HFF-Myc (cell line): ENCODE measurements around the gene POU2F1.

Source experiments
- DNase-seq: peaks from one replicate; pipeline ENCODE4 v3.0.0-alpha.2; 2011; ENCODE audit warnings: low read depth; ENCODE audit errors: extremely low read depth
- H3K4me3 ChIP-seq: replicated peaks from 2 replicates; pipeline ENCODE4 v1.5.1; 2011; ENCODE audit warnings: low read depth, mild to moderate bottlenecking, control low read depth, low read length
- TF ChIP-seq, protein P1 (sequence below): IDR thresholded peaks from 2 replicates; pipeline ENCODE4 v1.5.1; 2012; ENCODE audit warnings: mild to moderate bottlenecking, low read depth, low read length, control low read depth; ENCODE audit errors: missing control alignments

The POU2F1 gene

DNA sequence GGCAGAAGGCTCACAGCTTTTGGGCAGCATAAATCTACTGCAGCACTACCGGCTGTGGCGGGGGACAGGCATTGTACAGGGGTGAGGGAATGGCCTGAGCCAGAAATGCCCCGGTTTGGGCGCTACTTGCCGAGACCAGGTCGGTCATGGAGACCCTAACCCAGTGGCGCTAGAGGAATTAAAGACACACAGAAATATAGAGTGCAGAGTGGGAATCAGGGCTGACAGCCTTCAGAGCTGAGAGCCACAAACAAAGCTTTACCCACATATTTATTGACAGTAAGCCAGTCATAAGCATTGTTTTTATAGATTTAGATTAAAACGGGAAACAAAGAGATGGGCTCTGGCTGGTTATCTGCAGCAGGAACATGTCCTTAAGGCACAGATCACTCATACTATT is 101.8 kb downstream of the POU2F1 start:
- DNase-seq, result no peak
- TF ChIP-seq, protein P1, sequence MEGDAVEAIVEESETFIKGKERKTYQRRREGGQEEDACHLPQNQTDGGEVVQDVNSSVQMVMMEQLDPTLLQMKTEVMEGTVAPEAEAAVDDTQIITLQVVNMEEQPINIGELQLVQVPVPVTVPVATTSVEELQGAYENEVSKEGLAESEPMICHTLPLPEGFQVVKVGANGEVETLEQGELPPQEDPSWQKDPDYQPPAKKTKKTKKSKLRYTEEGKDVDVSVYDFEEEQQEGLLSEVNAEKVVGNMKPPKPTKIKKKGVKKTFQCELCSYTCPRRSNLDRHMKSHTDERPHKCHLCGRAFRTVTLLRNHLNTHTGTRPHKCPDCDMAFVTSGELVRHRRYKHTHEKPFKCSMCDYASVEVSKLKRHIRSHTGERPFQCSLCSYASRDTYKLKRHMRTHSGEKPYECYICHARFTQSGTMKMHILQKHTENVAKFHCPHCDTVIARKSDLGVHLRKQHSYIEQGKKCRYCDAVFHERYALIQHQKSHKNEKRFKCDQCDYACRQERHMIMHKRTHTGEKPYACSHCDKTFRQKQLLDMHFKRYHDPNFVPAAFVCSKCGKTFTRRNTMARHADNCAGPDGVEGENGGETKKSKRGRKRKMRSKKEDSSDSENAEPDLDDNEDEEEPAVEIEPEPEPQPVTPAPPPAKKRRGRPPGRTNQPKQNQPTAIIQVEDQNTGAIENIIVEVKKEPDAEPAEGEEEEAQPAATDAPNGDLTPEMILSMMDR, result no peak
- H3K4me3 ChIP-seq, result no peak overlapping the region

DNA sequence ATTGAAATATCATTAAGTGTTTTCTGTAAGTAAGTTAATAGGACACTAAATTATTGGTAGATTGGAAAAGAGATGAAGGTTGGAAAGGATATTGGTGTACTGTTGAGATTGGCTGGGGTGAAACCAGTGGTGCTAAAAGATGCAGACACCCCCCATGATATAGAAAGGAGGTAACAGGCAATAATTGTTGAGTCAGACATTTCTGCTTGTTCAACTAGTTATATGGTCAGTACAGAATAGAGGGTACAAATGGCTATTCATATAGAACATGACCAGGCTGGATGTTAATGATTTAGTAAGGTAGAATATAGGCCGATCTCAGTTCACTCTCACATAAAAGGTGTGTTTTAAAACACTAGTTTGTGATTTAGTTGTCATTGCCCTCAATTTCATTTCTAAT is 104.5 kb downstream of the POU2F1 start:
- TF ChIP-seq, protein P1, result no peak
- no peak for DNase-seq
- H3K4me3 ChIP-seq, result no peak overlapping the region

DNA sequence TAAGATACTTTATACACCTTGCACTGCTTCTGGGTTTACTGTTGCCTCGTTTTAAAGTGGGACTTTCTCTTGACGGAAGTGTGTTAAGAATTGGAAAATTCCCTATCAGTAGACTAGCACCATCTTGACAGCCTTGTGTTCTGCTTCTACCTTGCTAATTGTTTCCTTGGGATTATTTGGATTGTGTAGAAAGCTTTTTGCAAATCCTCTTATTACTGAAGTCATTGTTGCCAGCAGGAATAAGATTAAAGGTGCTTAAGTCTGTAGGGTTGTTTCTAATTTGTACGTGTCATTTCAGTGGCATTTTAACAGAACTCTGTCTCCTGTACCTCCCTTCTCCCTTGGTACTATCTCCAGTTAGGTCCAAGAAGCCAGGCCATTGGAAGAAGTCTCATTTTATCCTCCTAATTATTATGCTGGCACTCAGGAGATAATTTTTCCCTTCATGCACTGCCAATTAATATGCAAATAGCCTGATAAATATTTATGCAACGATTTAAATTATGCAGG is 107.7 kb downstream of the POU2F1 start:
- no peak for DNase-seq
- TF ChIP-seq, protein P1, result no peak
- H3K4me3 ChIP-seq, result no peak overlapping the region

DNA sequence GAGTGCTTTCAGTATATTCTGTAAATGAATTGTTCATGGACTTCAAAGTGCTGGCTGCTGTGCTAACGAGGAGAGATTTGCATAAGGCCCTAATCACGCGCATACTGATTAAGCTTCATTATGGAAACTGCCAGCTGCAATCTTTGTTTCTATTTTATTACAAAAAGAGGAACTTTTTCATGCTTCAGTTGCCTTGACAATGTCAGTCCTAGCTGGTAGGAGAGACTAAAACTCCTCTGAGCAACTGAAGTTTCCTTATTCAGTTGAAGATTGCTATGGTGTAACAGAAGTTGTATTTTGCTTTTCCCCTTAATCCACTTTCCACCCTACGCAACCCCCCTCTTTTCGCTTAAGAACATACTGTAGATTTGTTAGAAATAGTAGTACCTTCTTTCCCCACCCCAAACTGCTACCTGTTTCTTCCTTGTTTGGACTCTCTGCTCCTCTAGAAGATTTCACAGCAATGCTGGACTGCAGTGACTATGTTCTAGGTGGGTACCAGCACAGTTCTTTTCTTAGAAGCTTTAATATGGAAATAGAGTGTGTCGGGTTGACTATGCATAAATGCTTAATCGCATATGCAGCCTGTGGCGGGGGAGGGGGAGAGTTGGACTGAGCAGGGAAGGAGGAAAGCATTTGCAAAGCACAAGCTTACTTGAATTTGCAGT is 108.3 kb downstream of the POU2F1 start:
- no peak for DNase-seq
- TF ChIP-seq, protein P1, result no peak
- H3K4me3 ChIP-seq, result no peak overlapping the region

DNA sequence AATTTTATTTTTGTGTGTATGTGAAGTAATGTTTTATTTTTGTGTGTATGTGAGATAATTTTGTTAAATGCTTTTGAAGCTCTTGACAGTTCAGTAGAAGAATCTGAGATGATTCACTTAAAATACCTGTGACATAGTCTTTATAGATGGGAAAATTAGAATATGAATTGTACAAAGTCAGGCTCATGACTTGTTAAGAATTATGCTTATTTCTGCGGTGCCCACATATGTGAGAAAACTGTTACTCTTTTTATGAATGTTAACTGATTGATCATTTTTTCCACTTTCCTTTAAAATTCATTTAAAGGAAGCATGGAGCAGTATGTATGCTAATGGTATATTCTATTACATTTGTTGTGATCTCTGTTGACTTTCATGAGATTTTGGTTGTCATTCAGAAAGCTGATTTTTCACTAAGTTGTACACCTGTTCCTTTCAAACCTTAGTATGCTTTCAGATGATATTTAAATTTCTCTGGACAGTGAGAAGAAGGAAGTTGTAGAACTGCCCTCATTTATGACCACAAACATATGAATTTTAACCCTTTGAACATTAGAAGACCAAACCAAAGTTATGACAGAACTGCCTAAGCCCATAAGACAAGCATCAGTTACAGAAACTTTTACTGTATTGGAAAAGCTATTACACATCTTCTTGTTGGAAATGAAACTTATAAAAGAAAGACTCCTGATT is 110.1 kb downstream of the POU2F1 start:
- no peak for DNase-seq
- H3K4me3 ChIP-seq, result no peak overlapping the region
- TF ChIP-seq, protein P1, result no peak

DNA sequence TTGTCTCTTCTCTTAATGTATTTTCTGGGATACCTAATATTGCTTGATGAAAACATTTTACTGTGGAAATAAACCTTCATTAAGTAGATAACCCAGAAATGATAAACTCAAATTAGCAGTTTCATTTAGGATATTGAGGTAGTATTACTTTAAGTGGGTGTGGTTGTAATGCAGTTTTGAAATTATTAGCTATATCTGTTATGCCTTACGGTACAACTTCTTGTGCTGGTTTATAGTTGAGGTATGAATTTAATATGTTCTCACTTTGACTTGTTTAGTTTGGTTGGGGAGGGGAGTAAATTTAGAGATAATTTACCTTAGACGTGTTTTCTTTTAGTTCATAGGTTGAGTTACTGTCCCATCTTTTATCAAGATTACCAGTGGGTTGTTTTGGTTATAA is 111.0 kb downstream of the POU2F1 start:
- no peak overlapping the region for H3K4me3 ChIP-seq
- TF ChIP-seq, protein P1, result no peak
- DNase-seq, result no peak
